Measurements from ENCODE around the gene RAI14. TPM values are rescaled to one million over a fixed set of nuclear protein-coding genes. Genes with fewer than 3 reads are reported as not detected.

Gene RAI14
- total and polyA plus RNA-seq, 4 donors: 16.7 to 91.5 (median 49.3) TPM

- TF ChIP-seq, protein P1, sequence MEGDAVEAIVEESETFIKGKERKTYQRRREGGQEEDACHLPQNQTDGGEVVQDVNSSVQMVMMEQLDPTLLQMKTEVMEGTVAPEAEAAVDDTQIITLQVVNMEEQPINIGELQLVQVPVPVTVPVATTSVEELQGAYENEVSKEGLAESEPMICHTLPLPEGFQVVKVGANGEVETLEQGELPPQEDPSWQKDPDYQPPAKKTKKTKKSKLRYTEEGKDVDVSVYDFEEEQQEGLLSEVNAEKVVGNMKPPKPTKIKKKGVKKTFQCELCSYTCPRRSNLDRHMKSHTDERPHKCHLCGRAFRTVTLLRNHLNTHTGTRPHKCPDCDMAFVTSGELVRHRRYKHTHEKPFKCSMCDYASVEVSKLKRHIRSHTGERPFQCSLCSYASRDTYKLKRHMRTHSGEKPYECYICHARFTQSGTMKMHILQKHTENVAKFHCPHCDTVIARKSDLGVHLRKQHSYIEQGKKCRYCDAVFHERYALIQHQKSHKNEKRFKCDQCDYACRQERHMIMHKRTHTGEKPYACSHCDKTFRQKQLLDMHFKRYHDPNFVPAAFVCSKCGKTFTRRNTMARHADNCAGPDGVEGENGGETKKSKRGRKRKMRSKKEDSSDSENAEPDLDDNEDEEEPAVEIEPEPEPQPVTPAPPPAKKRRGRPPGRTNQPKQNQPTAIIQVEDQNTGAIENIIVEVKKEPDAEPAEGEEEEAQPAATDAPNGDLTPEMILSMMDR (IDR thresholded peaks at IDR 0.05; ENCODE audit: control extremely low read depth, extremely low read depth): no peak
Measured at GRCh38 chr5:34697308-34698108, 41.4 kb downstream of the RAI14 start.

DNA sequence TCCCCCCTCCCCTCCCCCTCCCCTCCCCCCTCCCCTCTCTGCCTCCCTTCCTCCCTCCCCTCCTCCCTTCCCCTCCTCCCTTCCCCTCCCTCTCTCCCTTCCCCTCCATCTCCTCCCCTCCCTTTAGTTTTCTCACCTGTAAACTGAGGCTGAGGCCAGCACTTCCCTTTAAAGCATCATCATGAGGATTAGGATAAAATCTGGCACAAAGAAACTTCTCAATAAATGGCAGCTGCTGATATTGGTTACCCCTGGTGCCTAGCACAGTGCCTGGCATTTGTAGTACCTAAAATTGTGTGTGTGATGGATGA is 41.9 kb downstream of the RAI14 start:
- H3K27me3 ChIP-seq (ENCODE audit: control insufficient read depth in 3 of 3, insufficient read depth in 3 of 3, low read length in 2 of 3): no peaks in the 10 kb centered on the region
- H3K27ac ChIP-seq (ENCODE audit: low read depth in 1 of 2, low read length in 1 of 2): peak overlapping the region in 1 of 2 donors; percentile 9
- H3K4me1 ChIP-seq (ENCODE audit: control insufficient read depth in 5 of 5, insufficient read depth in 5 of 5, low read length in 5 of 5): peaks cover 0 to 10% (median 0%) of the 10 kb centered on the region in 5 donors

More at GRCh38 chr5:34697308-34698108, 41.4 kb downstream of the RAI14 start:
- Histone ChIP-seq H3K9me3 (ENCODE audit: control insufficient read depth in 4 of 4, insufficient read depth in 3 of 4, low read length in 3 of 4) (no peaks in the 10 kb centered on the region), H3K4me3 (no peak overlapping the region), H3K4me1 (ENCODE audit: control insufficient read depth in 5 of 5, insufficient read depth in 5 of 5, low read length in 5 of 5) (peaks cover 0 to 12% (median 0%) of the 10 kb centered on the region in 5 donors), H3K27me3 (ENCODE audit: control insufficient read depth in 3 of 3, insufficient read depth in 3 of 3, low read length in 2 of 3) (no peaks in the 10 kb centered on the region), H3K9ac (ENCODE audit: insufficient read depth in 1 of 2, low read length in 2 of 2) (no peak overlapping the region), H3K27ac (ENCODE audit: low read depth in 1 of 2, low read length in 1 of 2) (no peak overlapping the region), H3K36me3 (ENCODE audit: control insufficient read depth in 4 of 4, insufficient read depth in 4 of 4, low read length in 4 of 4) (peaks cover 0 to 2% (median 1%) of the 10 kb centered on the region in 4 donors)
- no peak for ATAC-seq (ENCODE audit: insufficient read depth, low FRiP score)
- 89 to 93% methylated on average over 3 of the region's 3 CpGs for WGBS, 2 donors
- DNase-seq: no peak

GRCh38 chr5:34698754-34699153 is 42.6 kb downstream of the RAI14 start:
- TF ChIP-seq, protein P1 (IDR thresholded peaks at IDR 0.05; ENCODE audit: control extremely low read depth, extremely low read depth): no peak
- H3K4me1 ChIP-seq (ENCODE audit: control insufficient read depth in 5 of 5, insufficient read depth in 5 of 5, low read length in 5 of 5): peaks cover 0 to 9% (median 0%) of the 10 kb centered on the region in 5 donors
- H3K27me3 ChIP-seq (ENCODE audit: control insufficient read depth in 3 of 3, insufficient read depth in 3 of 3, low read length in 2 of 3): no peaks in the 10 kb centered on the region
- H3K27ac ChIP-seq (ENCODE audit: low read depth in 1 of 2, low read length in 1 of 2): peak overlapping the region in 1 of 2 donors; percentile 7
- no peak for ATAC-seq (ENCODE audit: insufficient read depth, low FRiP score)
- H3K4me3 ChIP-seq: no peak overlapping the region
- 78 to 80% methylated on average over 6 of the region's 6 CpGs for WGBS, 2 donors
- no peak for DNase-seq
- H3K9ac ChIP-seq (ENCODE audit: insufficient read depth in 1 of 2, low read length in 2 of 2): no peak overlapping the region
- H3K36me3 ChIP-seq (ENCODE audit: control insufficient read depth in 4 of 4, insufficient read depth in 4 of 4, low read length in 4 of 4): no peaks in the 10 kb centered on the region
- H3K9me3 ChIP-seq (ENCODE audit: control insufficient read depth in 4 of 4, insufficient read depth in 3 of 4, low read length in 3 of 4): no peaks in the 10 kb centered on the region

More for the DNA sequence above, 41.9 kb downstream of the RAI14 start:
- ATAC-seq (ENCODE audit: insufficient read depth, low FRiP score): no peak
- TF ChIP-seq, protein P1 (IDR thresholded peaks at IDR 0.05; ENCODE audit: control extremely low read depth, extremely low read depth): no peak
- H3K36me3 ChIP-seq (ENCODE audit: control insufficient read depth in 4 of 4, insufficient read depth in 4 of 4, low read length in 4 of 4): no peaks in the 10 kb centered on the region
- H3K9ac ChIP-seq (ENCODE audit: insufficient read depth in 1 of 2, low read length in 2 of 2): no peak overlapping the region
- no peak for DNase-seq
- no peaks in the 10 kb centered on the region for H3K9me3 ChIP-seq (ENCODE audit: control insufficient read depth in 4 of 4, insufficient read depth in 3 of 4, low read length in 3 of 4)
- H3K4me3 ChIP-seq: no peak overlapping the region

All from lung (tissue), 12 donors.